Upper lobe of left lung (tissue), 6 donors: ENCODE measurements around the gene FUT2. TPM values are rescaled to one million over a fixed set of nuclear protein-coding genes. Genes with fewer than 3 reads are reported as not detected.

Source experiments
- ATAC-seq, 2 donors: fragments of 200-7000 bp; cut with Tn5 transposase; one replicate each; pipeline ENCODE4 v1.9.1; 2022; ENCODE audit warnings: mild to moderate bottlenecking in 2 of 2, moderate library complexity in 2 of 2; ENCODE audit not compliant: low FRiP score in 2 of 2
- DNase-seq, 2 donors: peaks; one replicate each; pipeline ENCODE4 v3.0.0-alpha.2; 2019 to 2020
- H3K27ac ChIP-seq, 4 donors: fragments of 200-600 bp; sonication (generic); one replicate each; pipeline ENCODE4 v1.5.1; 2016 to 2019
- H3K27me3 ChIP-seq, 4 donors: fragments of 200-600 bp; sonication (generic); one replicate each; pipeline ENCODE4 v1.5.1; 2017 to 2019
- H3K36me3 ChIP-seq, 4 donors: fragments of 200-600 bp; sonication (generic); one replicate each; pipeline ENCODE4 v1.5.1; 2016 to 2019
- H3K4me1 ChIP-seq, 4 donors: fragments of 200-600 bp; sonication (generic); one replicate each; pipeline ENCODE4 v1.5.1; 2018 to 2019
- H3K4me3 ChIP-seq, 4 donors: fragments of 200-600 bp; sonication (generic); one replicate each; pipeline ENCODE4 v1.5.1; 2017 to 2019; ENCODE audit warnings: mild to moderate bottlenecking in 2 of 4, moderate library complexity in 1 of 4
- H3K9me3 ChIP-seq, 4 donors: fragments of 200-600 bp; sonication (generic); one replicate each; pipeline ENCODE4 v1.5.1; 2018 to 2019
- EP300 ChIP-seq, 4 donors: sonication (generic); formaldehyde crosslinking; IDR thresholded peaks; one replicate each; pipeline ENCODE4 v1.5.1; 2017; ENCODE audit warnings: antibody characterized with exemption in 4 of 4, control low read depth in 2 of 4
- POLR2A ChIP-seq, 4 donors: fragments of 450-650 bp; IDR thresholded peaks; one replicate each; pipeline ENCODE4 v1.5.1; 2016 to 2017; ENCODE audit warnings: antibody characterized with exemption in 4 of 4, mild to moderate bottlenecking in 2 of 4
- POLR2AphosphoS5 ChIP-seq, 2 donors: sonication (generic); formaldehyde crosslinking; IDR thresholded peaks; one replicate each; pipeline ENCODE4 v1.5.1; 2017; ENCODE audit warnings: antibody characterized with exemption in 2 of 2
- WGBS, 2 donors: methylation state at CpG; one replicate each; pipeline ENCODE4 v1.1.5; 2017 to 2018; 5-methylcytosine and 5-hydroxymethylcytosine counted together
- total RNA-seq, 6 donors: library from RNA; depleted of rRNA in 4 of 6; stranded (reverse); fragments of >200 nt in 4 of 6; gene quantifications; one replicate each; pipeline versions ENCODE4 v1.1.0 to v1.2.1, GENCODE V29; 2016 to 2021
- TF ChIP-seq, protein P1 (sequence below), 6 experiments: fragments of 450-650 bp in 4 of 6; fragments of 200-600 bp in 2 of 6; sonication (generic) in 2 of 6; IDR thresholded peaks; one replicate each; pipeline ENCODE4 v1.5.1; 2016 to 2019; ENCODE audit warnings: antibody characterized with exemption in 6 of 6
- donor health status: DM: no; HTN: no; CAD: no; lungs with moderate emphysema.
- donor health status: DM: no; HTN: yes; CAD: no; lungs with severe emphysema.

FUT2 gene
- total RNA-seq, 6 donors from 2014 or later, result 0.15 to 4.7 (median 1.9) TPM; not detected in 1

DNA sequence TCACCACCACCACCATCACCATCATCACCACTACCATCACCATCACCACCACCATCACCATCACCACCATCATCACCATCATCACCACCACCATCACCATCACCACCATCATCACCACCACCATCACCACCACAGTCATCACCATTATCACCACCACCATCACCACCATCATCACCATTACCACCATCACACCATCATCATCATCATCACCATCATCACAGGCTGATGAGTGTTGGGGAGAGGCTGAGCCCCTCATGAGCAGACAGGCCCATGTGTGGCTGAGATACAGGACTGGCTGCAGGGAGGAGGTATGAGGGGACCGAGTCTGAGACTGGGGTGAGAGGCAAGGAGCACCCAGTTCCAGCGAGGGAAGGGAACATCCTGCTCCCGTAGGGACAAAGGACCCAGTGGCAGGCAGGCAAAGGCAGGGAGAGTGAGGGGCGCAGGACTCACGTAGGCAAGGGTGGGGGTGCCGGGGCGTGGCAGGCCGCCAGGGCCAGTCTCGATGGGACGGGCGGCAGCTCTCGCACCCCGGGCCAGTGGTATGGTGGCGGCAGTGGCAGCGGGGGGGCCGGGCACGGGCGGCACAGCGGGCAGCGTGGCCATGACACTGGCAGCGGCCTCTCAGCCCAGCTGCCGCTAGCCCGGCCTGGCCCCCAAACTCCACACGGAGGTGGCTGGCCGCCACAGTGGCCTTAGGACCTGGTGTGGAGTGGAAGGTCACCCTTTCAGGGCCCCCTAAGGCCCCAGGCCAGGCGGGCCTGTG, 25.7 kb upstream of the FUT2 start:
- Histone ChIP-seq H3K9me3 (no peaks in the 10 kb centered on the region), H3K27me3 (no peaks in the 10 kb centered on the region), H3K4me1 (peaks cover 0 to 2% (median 1%) of the 10 kb centered on the region in 4 donors), H3K36me3 (no peaks in the 10 kb centered on the region), H3K4me3 (no peak overlapping the region), H3K27ac (no peak overlapping the region)
- ATAC-seq, result no peak
- WGBS, 2 donors, result 92 to 94% methylated on average over 9 to 18 of the region's 26 CpGs
- TF ChIP-seq EP300 (IDR thresholded peaks at IDR 0.05) (no peak), POLR2A (IDR thresholded peaks at IDR 0.05) (no peak), POLR2AphosphoS5 (IDR thresholded peaks at IDR 0.05) (no peak)
- TF ChIP-seq, protein P1, sequence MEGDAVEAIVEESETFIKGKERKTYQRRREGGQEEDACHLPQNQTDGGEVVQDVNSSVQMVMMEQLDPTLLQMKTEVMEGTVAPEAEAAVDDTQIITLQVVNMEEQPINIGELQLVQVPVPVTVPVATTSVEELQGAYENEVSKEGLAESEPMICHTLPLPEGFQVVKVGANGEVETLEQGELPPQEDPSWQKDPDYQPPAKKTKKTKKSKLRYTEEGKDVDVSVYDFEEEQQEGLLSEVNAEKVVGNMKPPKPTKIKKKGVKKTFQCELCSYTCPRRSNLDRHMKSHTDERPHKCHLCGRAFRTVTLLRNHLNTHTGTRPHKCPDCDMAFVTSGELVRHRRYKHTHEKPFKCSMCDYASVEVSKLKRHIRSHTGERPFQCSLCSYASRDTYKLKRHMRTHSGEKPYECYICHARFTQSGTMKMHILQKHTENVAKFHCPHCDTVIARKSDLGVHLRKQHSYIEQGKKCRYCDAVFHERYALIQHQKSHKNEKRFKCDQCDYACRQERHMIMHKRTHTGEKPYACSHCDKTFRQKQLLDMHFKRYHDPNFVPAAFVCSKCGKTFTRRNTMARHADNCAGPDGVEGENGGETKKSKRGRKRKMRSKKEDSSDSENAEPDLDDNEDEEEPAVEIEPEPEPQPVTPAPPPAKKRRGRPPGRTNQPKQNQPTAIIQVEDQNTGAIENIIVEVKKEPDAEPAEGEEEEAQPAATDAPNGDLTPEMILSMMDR (IDR thresholded peaks at IDR 0.05), result no peak
- DNase-seq, result peak in 1 of 2 donors; percentile 74

DNA sequence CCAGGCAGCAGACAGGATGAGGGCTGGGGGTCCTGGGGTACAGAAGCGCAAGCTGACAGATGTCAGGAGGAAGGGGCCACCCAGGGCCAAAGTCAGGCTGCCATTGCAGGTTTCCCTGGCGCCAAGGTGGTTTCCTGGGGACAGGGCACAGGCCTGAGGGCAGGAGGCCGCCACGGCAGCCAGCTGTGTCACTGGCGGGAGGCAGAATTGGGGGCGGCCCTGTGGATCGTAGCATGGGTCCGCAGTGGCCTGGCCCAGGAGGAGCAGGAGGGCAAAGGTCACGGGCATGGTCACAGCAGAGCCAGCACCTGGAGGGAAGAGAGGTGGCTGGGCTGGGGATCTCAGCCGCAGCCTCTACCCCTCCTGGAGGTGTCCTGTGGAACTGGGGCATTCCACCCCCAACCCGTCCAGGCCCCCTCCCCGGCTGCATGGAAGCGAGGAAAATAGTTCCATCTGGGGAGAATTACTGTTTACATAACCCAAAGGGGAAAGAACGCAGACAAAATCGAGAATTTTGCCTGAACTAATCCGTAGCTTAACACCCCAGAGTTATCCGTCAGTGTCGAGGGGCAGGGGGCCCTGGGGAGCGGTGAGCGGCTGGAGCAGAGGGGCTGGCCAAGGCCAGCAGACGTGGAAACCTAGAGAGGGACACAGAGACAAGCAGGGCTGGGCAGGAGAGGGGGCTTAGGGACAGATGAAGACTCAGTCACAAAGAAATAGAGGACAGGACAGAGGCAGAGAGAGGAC, 24.9 kb upstream of the FUT2 start:
- H3K9me3 ChIP-seq, result no peaks in the 10 kb centered on the region
- no peaks in the 10 kb centered on the region for H3K27me3 ChIP-seq
- H3K4me1 ChIP-seq, result peaks cover 7 to 9% (median 8%) of the 10 kb centered on the region in 4 donors
- no peak overlapping the region for H3K27ac ChIP-seq
- TF ChIP-seq EP300 (IDR thresholded peaks at IDR 0.05) (no peak), POLR2A (IDR thresholded peaks at IDR 0.05) (no peak), POLR2AphosphoS5 (IDR thresholded peaks at IDR 0.05) (no peak)
- TF ChIP-seq, protein P1 (IDR thresholded peaks at IDR 0.05), result no peak
- WGBS, 2 donors, result 89 to 91% methylated on average over 20 to 21 of the region's 21 CpGs
- no peak overlapping the region for H3K4me3 ChIP-seq
- ATAC-seq, result no peak
- H3K36me3 ChIP-seq, result no peaks in the 10 kb centered on the region
- peak in 1 of 2 donors; percentile 65 for DNase-seq

DNA sequence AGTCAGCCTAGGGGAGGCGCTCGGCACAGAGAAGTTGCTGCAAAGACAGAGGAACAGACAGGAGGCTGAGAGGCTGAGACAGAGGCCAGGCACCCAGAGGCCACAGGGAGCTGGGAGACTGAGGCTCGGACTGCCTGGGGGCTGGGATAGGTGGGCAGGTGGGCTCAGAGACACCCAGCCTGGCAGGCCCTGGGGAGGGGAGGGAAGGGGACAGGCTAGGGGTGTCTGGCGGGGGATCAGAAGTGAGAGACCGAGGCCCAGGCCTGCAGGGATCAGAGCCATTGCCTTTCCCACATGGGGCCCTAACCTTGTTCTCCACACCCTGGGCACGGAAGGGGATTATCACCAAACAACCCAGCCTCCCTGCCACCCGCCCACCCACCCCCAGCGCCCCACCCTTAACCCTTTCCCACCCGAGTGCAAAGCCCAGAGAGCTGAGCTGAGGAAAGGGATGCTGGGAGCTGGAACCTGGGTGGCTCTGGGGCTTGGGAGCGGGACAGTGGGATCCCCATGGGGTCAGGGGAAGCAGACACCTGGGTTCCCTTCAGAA, 24.2 kb upstream of the FUT2 start:
- 86 to 87% methylated on average over 4 to 10 of the region's 10 CpGs for WGBS, 2 donors
- Histone ChIP-seq H3K4me3 (no peak overlapping the region), H3K4me1 (peaks cover 7 to 9% (median 8%) of the 10 kb centered on the region in 4 donors), H3K9me3 (no peaks in the 10 kb centered on the region), H3K36me3 (no peaks in the 10 kb centered on the region), H3K27ac (no peak overlapping the region), H3K27me3 (no peaks in the 10 kb centered on the region)
- no peak for DNase-seq
- no peak for TF ChIP-seq EP300 (IDR thresholded peaks at IDR 0.05)
- TF ChIP-seq POLR2AphosphoS5 (IDR thresholded peaks at IDR 0.05), result no peak
- TF ChIP-seq POLR2A (IDR thresholded peaks at IDR 0.05), result no peak
- TF ChIP-seq, protein P1 (IDR thresholded peaks at IDR 0.05), result no peak
- ATAC-seq, result no peak

DNA sequence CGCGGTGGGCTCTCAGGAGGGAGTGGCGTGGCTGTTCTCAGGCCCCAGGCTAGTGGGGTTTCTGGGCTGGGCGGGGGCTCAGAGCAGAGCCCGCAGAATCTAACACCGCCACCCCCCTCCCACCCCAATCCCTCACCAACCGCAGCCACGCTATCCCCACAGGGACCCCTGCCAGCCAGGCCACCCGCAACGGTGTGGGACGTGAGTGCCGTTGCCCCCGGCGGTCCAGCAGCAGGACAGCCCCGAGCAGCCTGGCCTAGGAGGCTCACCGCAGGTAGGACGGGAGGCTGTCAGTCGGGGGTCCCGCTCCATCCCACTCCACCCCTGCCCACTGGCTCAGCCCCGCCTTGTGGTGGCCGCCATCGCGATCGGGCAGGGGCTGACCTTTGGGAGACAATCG, 22.8 kb upstream of the FUT2 start, which contains the start of gene NTN5:
Gene NTN5 (minus strand): TSS at position 24 of the 400 bp plus-strand sequence. CDS start 2,031 bp downstream, outside the sequence.
- Histone ChIP-seq H3K27ac (no peak within 1 kb of the TSS), H3K9me3 (no peaks in the 10 kb centered on the region), H3K4me1 (peaks cover 7 to 9% (median 8%) of the 10 kb centered on the region in 4 donors), H3K36me3 (no peaks in the 10 kb centered on the region), H3K27me3 (no peaks in the 10 kb centered on the region), H3K4me3 (no peak within 1 kb of the TSS)
- no peak for TF ChIP-seq EP300 (IDR thresholded peaks at IDR 0.05)
- TF ChIP-seq, protein P1 (IDR thresholded peaks at IDR 0.05), result no peak
- TF ChIP-seq POLR2A (IDR thresholded peaks at IDR 0.05), result no peak
- TF ChIP-seq POLR2AphosphoS5 (IDR thresholded peaks at IDR 0.05), result no peak
- ATAC-seq (no peak), DNase-seq (peak in 1 of 2 donors; percentile 81)
- WGBS, 2 donors, result 71 to 82% methylated on average over 13 to 17 of the region's 25 CpGs
